ENCODE results near the gene VSTM4. TPM values are rescaled to one million over a fixed set of nuclear protein-coding genes. Genes with fewer than 3 reads are reported as not detected.

Gene VSTM4
- total RNA-seq, 1 donor from 2014 or later, result 0.22 TPM

- Mint-ChIP-seq H3K27ac (no peak overlapping the region), H3K4me3 (ENCODE audit: low read depth) (no peak overlapping the region), H3K9me3 (ENCODE audit: low read depth) (no peaks in the 10 kb centered on the region), H3K4me1 (ENCODE audit: low read depth) (peaks cover 11% of the 10 kb centered on the region), H3K36me3 (ENCODE audit: insufficient read depth) (no peaks in the 10 kb centered on the region), H3K27me3 (peaks cover 23% of the 10 kb centered on the region)
- TF ChIP-seq CTCF (IDR thresholded peaks at IDR 0.05; ENCODE audit: unreplicated experiment), result no peak
- DNase-seq (ENCODE audit: low spot score, unreplicated experiment), result no peak
These were observed 34.4 kb downstream of the VSTM4 start for GRCh38 chr10:49080965-49081364.

DNA sequence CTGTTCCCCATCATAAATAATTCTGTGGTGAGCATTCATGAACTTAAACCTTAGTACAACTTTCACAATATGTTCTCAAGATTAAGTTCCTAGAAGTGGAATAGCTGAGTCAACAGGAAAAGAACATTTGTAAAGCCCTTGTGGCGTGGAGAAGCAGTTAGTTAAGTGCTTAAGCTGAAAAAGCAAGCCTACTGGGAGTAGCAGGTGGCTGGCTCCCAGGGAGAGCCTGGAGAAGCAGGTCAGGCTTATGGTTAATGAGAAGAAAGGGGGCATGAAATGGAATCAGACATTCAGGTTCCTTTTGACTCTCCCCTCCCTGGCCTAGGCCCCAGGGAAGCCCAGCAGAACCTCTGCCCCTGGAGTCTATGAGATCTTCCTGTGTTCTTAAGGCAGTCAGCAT, 35.3 kb downstream of the VSTM4 start:
- peaks cover 25% of the 10 kb centered on the region for H3K27me3 Mint-ChIP-seq
- no peak overlapping the region for H3K27ac Mint-ChIP-seq
- no peak for DNase-seq (ENCODE audit: low spot score, unreplicated experiment)
- no peak for TF ChIP-seq CTCF (IDR thresholded peaks at IDR 0.05; ENCODE audit: unreplicated experiment)
- H3K4me1 Mint-ChIP-seq (ENCODE audit: low read depth), result peaks cover 11% of the 10 kb centered on the region
- no peaks in the 10 kb centered on the region for H3K9me3 Mint-ChIP-seq (ENCODE audit: low read depth)
- no peak overlapping the region for H3K4me3 Mint-ChIP-seq (ENCODE audit: low read depth)
- no peaks in the 10 kb centered on the region for H3K36me3 Mint-ChIP-seq (ENCODE audit: insufficient read depth)

GRCh38 chr10:49079499-49079898, 35.8 kb downstream of the VSTM4 start:
- no peak for DNase-seq (ENCODE audit: low spot score, unreplicated experiment)
- Mint-ChIP-seq H3K4me3 (ENCODE audit: low read depth) (no peak overlapping the region), H3K27ac (no peak overlapping the region), H3K27me3 (peaks cover 25% of the 10 kb centered on the region), H3K36me3 (ENCODE audit: insufficient read depth) (no peaks in the 10 kb centered on the region), H3K4me1 (ENCODE audit: low read depth) (peaks cover 11% of the 10 kb centered on the region), H3K9me3 (ENCODE audit: low read depth) (no peaks in the 10 kb centered on the region)
- TF ChIP-seq CTCF (IDR thresholded peaks at IDR 0.05; ENCODE audit: unreplicated experiment), result no peak

DNA sequence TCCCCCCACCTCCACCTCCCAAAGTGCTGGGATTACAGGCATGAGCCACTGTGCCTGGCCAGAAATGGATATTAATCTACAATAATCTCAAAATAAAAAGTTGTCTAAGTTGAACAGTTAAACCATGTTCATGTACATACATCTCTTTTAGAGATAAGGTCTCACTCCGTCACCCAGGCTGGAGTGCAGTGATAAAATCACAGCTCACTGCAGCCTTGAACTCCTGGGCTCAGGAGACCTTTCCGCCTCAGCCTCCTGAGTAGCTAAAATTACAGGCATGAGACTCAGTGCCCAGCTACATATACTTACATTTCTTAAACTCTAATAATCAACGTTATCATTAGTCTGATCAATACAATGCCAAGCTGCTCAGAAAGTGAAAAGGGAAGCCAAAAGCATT, 36.2 kb downstream of the VSTM4 start:
- no peak for DNase-seq (ENCODE audit: low spot score, unreplicated experiment)
- no peak overlapping the region for H3K27ac Mint-ChIP-seq
- H3K4me1 Mint-ChIP-seq (ENCODE audit: low read depth), result peaks cover 11% of the 10 kb centered on the region
- H3K9me3 Mint-ChIP-seq (ENCODE audit: low read depth), result no peaks in the 10 kb centered on the region
- no peak for TF ChIP-seq CTCF (IDR thresholded peaks at IDR 0.05; ENCODE audit: unreplicated experiment)
- H3K36me3 Mint-ChIP-seq (ENCODE audit: insufficient read depth), result no peaks in the 10 kb centered on the region
- peaks cover 25% of the 10 kb centered on the region for H3K27me3 Mint-ChIP-seq
- H3K4me3 Mint-ChIP-seq (ENCODE audit: low read depth), result no peak overlapping the region

GRCh38 chr10:49078433-49078832, 36.9 kb downstream of the VSTM4 start:
- TF ChIP-seq CTCF (IDR thresholded peaks at IDR 0.05; ENCODE audit: unreplicated experiment), result no peak
- peaks cover 11% of the 10 kb centered on the region for H3K4me1 Mint-ChIP-seq (ENCODE audit: low read depth)
- H3K27ac Mint-ChIP-seq, result no peak overlapping the region
- DNase-seq (ENCODE audit: low spot score, unreplicated experiment), result no peak
- H3K27me3 Mint-ChIP-seq, result peaks cover 25% of the 10 kb centered on the region
- H3K9me3 Mint-ChIP-seq (ENCODE audit: low read depth), result no peaks in the 10 kb centered on the region
- H3K36me3 Mint-ChIP-seq (ENCODE audit: insufficient read depth), result no peaks in the 10 kb centered on the region
- H3K4me3 Mint-ChIP-seq (ENCODE audit: low read depth), result no peak overlapping the region

Measured in progenitor cell of endocrine pancreas (in vitro differentiated cells).